Vagina (tissue), 2 donors: ENCODE data around the gene STAT5A.

Experiments
- POLR2AphosphoS5 ChIP-seq, 2 donors: sonication (generic); formaldehyde crosslinking; IDR thresholded peaks; one replicate each; pipeline ENCODE4 v1.9.0; 2017; ENCODE audit warnings: antibody characterized with exemption in 2 of 2, mild to moderate bottlenecking in 2 of 2, low read depth in 1 of 2; ENCODE audit not compliant: insufficient read depth in 1 of 2
- TF ChIP-seq, protein P1 (sequence below), 3 experiments: fragments of 450-650 bp in 2 of 3; fragments of 200-600 bp in 1 of 3; sonication (generic) in 1 of 3; IDR thresholded peaks; one replicate each; pipeline ENCODE4 v1.5.1; 2017 to 2019; ENCODE audit warnings: antibody characterized with exemption in 3 of 3, mild to moderate bottlenecking in 2 of 3, moderate library complexity in 2 of 3

DNA sequence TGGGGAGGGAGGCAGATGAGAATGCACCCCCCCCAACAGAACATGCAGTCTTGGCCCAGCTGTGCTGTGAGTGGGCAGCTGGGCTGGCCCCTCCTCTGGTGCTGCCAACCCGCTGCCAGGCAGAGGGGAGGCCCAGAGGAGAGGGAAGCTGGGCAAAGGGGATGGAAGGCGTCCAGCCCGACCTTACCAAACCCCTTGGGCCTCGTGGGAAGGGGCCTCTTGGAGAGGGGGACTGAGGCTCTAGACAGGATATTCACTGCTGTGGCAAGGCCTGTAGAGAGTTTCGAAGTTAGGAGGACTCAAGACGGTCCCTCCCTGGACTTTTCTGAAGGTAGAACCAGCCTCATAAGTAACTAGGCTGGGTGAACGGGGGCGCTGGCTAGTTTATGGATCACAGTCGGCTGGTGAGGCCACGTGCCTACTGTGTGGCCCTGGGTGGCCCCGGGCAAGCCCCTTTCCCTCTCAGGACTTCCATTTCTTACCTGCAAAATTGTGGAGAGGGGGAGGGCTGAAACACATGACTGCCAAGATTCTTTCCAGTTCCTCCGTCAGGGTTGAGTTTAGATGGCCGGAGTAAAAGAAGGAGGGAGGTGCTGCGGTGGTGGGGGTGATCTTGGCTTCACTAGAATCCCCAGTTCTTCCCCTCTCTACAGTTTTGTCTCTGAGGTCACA, 857 bp upstream of the STAT5A start:
- TF ChIP-seq, protein P1, sequence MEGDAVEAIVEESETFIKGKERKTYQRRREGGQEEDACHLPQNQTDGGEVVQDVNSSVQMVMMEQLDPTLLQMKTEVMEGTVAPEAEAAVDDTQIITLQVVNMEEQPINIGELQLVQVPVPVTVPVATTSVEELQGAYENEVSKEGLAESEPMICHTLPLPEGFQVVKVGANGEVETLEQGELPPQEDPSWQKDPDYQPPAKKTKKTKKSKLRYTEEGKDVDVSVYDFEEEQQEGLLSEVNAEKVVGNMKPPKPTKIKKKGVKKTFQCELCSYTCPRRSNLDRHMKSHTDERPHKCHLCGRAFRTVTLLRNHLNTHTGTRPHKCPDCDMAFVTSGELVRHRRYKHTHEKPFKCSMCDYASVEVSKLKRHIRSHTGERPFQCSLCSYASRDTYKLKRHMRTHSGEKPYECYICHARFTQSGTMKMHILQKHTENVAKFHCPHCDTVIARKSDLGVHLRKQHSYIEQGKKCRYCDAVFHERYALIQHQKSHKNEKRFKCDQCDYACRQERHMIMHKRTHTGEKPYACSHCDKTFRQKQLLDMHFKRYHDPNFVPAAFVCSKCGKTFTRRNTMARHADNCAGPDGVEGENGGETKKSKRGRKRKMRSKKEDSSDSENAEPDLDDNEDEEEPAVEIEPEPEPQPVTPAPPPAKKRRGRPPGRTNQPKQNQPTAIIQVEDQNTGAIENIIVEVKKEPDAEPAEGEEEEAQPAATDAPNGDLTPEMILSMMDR (IDR thresholded peaks at IDR 0.05): peak in 1 of 3 experiments; percentile 1
- peak in 1 of 2 donors; percentile 75 for TF ChIP-seq POLR2AphosphoS5 (IDR thresholded peaks at IDR 0.05; ENCODE audit: insufficient read depth in 1 of 2, low read depth in 1 of 2)
